AG04449 (cell line): ENCODE results near the gene GUCA2A.

ENCODE experiments used
- CTCF ChIA-PET: fragments of 350-600 bp; formaldehyde crosslinking; extraction: SDS; loops from one replicate; lab custom pipeline; 2021; ENCODE audit warnings: antibody characterized with exemption; lab: Yijun Ruan, JAX
- POLR2A ChIA-PET: fragments of 400-600, 350-600 bp; formaldehyde crosslinking; extraction: SDS; loops from one replicate; lab custom pipeline; 2020; ENCODE audit warnings: antibody characterized with exemption, inconsistent platforms; lab: Yijun Ruan, JAX
- DNase-seq: peaks from one replicate; pipeline ENCODE4 v3.0.0-alpha.2; 2010; ENCODE audit warnings: low read depth, low spot score
- H3K4me3 ChIP-seq: 2 replicates; pipeline ENCODE4 v1.5.1; 2011; ENCODE audit warnings: low read depth, mild to moderate bottlenecking, control low read depth, low read length
- CTCF ChIP-seq: IDR thresholded peaks from one replicate; pipeline ENCODE4 v1.5.1; 2011; ENCODE audit warnings: mild to moderate bottlenecking, moderate library complexity, low read length, control low read depth, inconsistent platforms; ENCODE audit not compliant: insufficient read depth; ENCODE audit errors: missing control alignments

The GUCA2A gene

GRCh38 chr1:42179275-42179674 is 14.7 kb upstream of the GUCA2A start:
- no peak for TF ChIP-seq CTCF
- CTCF ChIA-PET: interaction anchor here (0.8 to 0.9 kb wide), 3 partner anchors 11 to 32 kb away, joined by 3 read pairs; no protein-coding TSS in a partner anchor
- no peak overlapping the region for H3K4me3 ChIP-seq
- POLR2A ChIA-PET: no interaction called here
- peak; percentile 69 for DNase-seq

- TF ChIP-seq CTCF: no peak
- no peak for DNase-seq
- H3K4me3 ChIP-seq: no peak overlapping the region
- CTCF ChIA-PET: interaction anchor here (0.8 to 1.1 kb wide), 3 partner anchors 10 to 587 kb away, joined by 3 read pairs; no protein-coding TSS in a partner anchor
- POLR2A ChIA-PET: no interaction called here
Observed at GRCh38 chr1:42178249-42178648, 13.7 kb upstream of the GUCA2A start.

GRCh38 chr1:42177541-42177981 is 13.0 kb upstream of the GUCA2A start:
- peak; percentile 76 for DNase-seq
- ChIA-PET POLR2A (no interaction called here), CTCF (interaction anchor here (0.9 to 9.7 kb wide), 6 partner anchors 9 to 588 kb away, joined by 3 to 97 read pairs (median 3); partner anchors contain the start of gene GUCA2B)
- TF ChIP-seq CTCF: no peak
- H3K4me3 ChIP-seq: no peak overlapping the region

- H3K4me3 ChIP-seq: no peak overlapping the region
- ChIA-PET POLR2A (no interaction called here), CTCF (interaction anchor here (0.9 to 9.7 kb wide), 5 partner anchors 10 to 382 kb away, joined by 3 to 97 read pairs (median 3); partner anchors contain the start of gene GUCA2B)
- TF ChIP-seq CTCF: peak; percentile 63
- DNase-seq: no peak
Observed at GRCh38 chr1:42176902-42177519, 12.5 kb upstream of the GUCA2A start.

GRCh38 chr1:42175314-42176054 is 10.9 kb upstream of the GUCA2A start:
- ChIA-PET CTCF (interaction anchor here (0.6 to 9.7 kb wide), 10 partner anchors 7 to 163 kb away, joined by 3 to 178 read pairs (median 11); partner anchors contain the start of genes FOXJ3, GUCA2A and GUCA2B), POLR2A (no interaction called here)
- H3K4me3 ChIP-seq: no peak overlapping the region
- DNase-seq: no peak
- TF ChIP-seq CTCF: no peak

GRCh38 chr1:42173961-42174735 is 9.6 kb upstream of the GUCA2A start:
- no peak overlapping the region for H3K4me3 ChIP-seq
- TF ChIP-seq CTCF: no peak
- ChIA-PET POLR2A (no interaction called here), CTCF (interaction anchor here (0.6 to 9.7 kb wide), 86 partner anchors 7 to 907 kb away, joined by 3 to 178 read pairs (median 4); partner anchors contain the start of genes FOXJ3, GUCA2A and GUCA2B)
- no peak for DNase-seq
